Hematopoietic multipotent progenitor cell treated with erythropoietin and hydrocortisone succinate and interleukin-3 and kit ligand, for 8 days (in vitro differentiated cells): Measurements from ENCODE around the gene AVPI1.
"Not testable (repeated sequence)": the region's sequence is repeated elsewhere in the genome, so short reads cannot be mapped to it uniquely, and the experiment has no call there.

Source experiments
- DNase-seq: peaks from one replicate; pipeline ENCODE4 v3.0.0-alpha.2; 2015

Gene AVPI1

GRCh38 chr10:97640174-97640867 is 46.7 kb downstream of the AVPI1 start, which contains the start of gene PI4K2A:
Gene PI4K2A, plus strand, starts transcription at chr10:97640671. Its CDS starts 72 bp downstream, at chr10:97640743.
- peak; percentile 99 for DNase-seq

GRCh38 chr10:97639090-97639489 is 48.0 kb downstream of the AVPI1 start:
- DNase-seq = not testable (repeated sequence)

GRCh38 chr10:97635577-97635976 is 51.5 kb downstream of the AVPI1 start:
- no peak for DNase-seq

- DNase-seq = peak; percentile 68
Observed at GRCh38 chr10:97633921-97634320, 53.1 kb downstream of the AVPI1 start.

DNA sequence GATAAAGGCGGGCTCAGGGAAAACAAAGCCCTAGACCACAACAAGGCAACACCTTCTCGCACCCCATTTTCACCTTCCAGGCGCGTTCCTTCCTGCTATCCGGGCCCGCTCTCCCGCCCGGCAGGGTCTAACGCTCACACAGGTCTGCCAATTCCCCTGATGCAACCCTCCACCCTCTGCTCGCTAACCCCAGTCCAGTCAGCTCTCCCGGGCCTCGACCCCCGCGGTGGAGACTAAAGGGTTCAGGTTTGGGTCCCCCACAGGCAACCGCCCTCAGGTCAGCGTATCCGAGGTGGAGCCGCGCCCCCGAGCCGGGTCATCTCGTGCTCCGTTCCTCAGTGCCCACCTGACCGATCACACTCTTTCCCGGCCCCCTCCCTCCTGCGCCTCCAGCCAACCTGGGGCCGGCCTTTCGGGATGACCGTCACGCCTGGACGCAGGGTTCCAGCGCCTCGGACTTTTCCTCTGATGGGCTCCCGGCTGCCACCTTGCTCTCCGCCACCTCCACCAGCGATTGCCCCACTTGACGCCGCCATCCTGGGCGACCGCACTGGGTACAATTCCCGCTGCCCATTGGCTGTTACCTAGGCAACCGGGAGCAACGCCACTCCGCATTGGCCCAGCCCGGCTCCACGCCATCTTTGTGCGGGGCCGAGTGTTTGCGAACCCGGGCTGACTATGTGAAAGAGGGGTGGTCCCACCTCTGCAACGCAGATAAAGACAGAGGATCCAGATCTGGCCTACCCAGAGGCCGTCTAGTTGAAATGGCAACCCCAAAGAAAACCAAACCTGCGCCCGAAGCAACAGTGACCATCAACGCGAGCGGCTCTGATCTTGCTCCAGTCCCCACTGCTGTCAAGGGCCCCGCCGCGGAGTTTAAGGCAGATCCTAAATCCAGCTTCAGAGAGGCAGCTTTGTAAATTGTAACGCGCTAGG is 53.8 kb downstream of the AVPI1 start, which contains the start of gene MORN4:
Gene MORN4 (minus strand): TSS at position 552 of the 936 bp plus-strand sequence. CDS start 13,847 bp downstream, outside the sequence.
- DNase-seq = peak; percentile 94

DNA sequence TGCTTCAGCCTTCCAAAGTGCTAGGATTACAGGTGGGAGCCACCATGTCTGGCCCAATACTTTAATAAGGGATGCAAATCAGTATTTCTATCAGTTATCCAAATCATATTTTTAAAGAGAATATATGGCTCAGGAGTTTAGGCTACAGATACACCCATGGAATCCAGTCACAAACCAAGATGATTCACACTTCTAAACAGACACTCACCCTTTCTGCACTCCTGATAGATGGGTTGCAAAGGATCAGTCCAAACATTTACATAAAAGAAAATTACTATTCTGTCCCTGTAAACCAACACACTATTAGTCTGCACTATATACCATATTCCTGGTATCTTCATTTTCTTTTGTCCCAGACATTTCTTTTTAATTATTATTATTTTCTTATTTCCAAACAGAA is 55.9 kb downstream of the AVPI1 start:
- no peak for DNase-seq

DNA sequence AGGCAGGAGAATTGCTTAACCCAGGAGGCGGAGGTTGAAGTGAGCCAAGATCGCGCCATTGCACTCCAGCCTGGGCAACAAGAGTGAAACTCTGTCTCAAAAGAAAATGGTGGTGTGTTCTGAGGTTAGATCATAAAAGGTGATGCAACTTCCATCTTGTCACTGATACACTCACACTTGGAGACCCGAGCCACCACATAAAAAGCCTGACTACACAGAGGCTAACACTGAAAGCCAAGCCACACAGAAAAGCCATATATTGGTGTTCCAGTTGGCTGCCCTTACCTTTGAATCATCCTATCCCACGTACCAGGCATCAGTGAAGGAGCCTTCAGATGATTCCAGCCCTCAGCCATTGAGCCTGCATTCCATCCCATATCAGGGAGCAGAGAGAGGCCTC is 57.8 kb downstream of the AVPI1 start:
- DNase-seq = no peak

DNA sequence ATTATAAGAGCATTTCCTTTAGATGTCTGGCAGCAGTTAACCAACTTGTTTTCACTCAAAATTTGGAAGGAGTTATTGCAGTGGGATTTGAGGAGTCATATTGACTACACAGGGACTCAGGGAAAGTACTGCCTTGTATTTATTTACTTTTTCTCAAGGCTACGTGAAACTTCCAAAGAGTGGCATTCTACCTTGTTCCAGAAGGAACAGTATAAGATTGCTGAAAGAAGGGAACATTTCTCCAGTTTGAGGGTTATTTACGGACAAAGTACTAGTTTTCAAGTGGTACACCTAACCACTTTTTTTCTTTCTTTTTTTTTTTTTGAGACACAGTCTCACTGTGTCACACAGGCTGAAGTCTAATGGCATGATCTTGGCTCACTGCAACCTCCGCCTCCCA is 58.8 kb downstream of the AVPI1 start:
- no peak for DNase-seq

GRCh38 chr10:97627731-97628130 is 59.3 kb downstream of the AVPI1 start:
- peak; percentile 79 for DNase-seq
